GM18508 (cell line): ENCODE data around the gene PNPLA1.

ENCODE experiments used
- ATAC-seq: cut with Tn5 transposase; IDR thresholded peaks from one replicate; pipeline ENCODE4 v1.9.1; 2021; ENCODE audit warnings: moderate number of reproducible peaks; ENCODE audit not compliant: insufficient read depth, unreplicated experiment

Gene PNPLA1

DNA sequence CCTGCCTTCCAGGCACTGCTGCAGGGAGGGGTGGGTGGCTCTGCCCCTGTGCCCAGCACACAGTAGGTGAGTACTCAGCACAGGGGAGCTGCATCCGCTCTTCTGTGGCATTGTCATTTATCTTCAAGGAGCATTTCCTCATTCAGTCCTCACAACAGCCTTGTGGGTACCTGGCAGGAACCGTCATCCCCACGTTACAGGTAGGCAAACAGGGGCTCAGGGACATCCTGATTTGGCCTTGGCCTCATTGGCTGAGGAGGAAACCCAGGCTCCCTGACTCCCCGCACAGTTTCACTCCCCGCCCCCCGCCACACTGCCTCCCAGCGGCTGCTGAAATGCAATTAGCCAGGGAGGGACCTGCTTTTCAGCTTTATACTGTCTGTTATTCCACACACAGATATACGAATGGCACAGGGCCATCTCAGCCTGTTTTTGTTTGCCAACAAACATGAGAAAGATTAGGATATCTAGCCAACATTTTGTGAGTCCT is 24.2 kb upstream of the PNPLA1 start:
- no peak for ATAC-seq

- ATAC-seq = no peak
Observed at GRCh38 chr6:36246506-36247268, 23.2 kb upstream of the PNPLA1 start.

DNA sequence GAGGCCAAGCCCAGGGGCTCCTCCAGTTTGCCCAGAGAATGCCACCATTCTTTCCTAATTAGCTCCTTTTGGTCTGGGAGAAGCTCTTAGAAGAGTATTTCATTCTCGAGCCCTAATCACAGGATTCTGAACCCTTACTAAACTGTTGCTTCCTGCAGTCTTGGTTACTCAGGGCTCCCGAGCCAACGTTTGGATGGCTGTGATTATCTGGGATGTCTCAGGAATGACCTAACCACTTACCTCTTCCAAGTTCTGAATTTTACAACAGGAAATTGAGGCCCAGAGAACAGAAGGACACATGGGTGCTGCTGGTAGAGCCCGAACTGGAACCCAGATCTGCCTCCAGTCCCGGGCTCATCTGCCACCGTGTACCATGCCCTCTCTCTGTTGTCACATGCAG is 22.2 kb upstream of the PNPLA1 start:
- ATAC-seq = no peak

DNA sequence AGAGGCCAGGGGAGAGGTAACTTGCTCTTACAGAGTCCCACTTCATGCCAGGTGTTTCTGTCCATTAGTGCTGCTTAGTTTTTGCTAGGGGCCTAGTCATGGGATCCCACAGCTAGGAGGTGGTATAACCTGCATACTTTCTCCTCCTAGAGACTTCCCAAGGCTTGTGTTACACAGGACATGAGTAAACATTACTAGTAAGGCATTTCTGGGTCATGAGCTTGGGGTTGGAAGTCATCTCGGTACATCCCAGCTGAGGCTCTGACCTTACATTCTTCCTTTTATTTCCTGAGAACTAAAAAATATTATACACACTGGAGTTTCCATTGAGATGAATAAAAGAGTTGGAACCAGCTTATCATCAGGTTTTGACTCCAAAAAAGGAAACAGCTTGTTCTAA is 20.9 kb upstream of the PNPLA1 start:
- ATAC-seq = no peak

- ATAC-seq = no peak
Observed at GRCh38 chr6:36249536-36249935, 20.3 kb upstream of the PNPLA1 start.

DNA sequence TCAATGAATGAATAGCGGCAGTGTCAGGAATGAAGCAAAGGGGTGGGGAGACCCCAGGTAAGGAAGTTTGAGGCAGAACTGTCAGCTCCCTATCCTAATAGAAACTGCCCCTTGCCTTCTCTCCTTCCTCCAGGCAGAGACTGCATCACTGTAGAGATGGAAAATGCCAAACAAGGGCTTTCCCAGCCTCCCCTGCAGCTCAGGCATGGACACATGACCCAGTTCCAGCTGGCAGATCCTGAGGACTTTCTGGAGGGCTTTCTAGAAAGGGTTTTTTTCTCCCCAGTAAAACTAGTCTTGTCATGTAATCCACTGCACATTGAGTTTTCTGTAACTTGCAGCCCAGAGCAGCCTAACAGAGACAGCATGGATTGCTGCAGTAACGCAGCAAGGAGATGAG is 17.9 kb upstream of the PNPLA1 start:
- no peak for ATAC-seq

DNA sequence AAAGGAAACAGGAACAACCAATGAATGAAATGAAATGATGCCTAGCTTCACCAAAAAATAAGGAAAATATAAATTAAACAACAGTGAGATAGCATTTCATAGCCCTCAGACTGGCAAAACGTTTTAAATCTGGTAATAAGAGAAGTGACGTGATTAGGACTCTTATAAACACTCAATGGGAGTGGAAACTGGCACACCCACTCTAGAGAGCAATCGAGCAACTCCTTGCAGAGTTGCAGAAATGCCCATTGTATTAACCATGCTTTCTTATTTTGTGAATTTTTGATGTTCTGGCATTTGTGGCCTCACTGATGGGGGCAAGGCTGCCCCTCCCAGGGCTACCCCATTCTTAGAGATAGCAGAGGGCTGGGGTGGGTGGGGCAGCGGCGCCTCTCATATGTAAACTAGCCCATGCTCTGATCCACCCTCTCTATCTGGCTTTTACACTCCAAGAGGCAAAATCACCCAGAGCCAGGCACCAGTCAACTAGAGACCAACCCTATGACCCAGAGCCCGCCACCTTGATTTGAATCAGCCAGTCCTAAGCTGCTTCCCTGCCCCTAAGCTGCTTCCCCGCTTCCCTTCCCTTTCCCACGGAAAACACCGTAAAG is 6.4 kb upstream of the PNPLA1 start:
- ATAC-seq = no peak

- ATAC-seq = no peak
Observed at GRCh38 chr6:36265744-36266143, 4.1 kb upstream of the PNPLA1 start.

DNA sequence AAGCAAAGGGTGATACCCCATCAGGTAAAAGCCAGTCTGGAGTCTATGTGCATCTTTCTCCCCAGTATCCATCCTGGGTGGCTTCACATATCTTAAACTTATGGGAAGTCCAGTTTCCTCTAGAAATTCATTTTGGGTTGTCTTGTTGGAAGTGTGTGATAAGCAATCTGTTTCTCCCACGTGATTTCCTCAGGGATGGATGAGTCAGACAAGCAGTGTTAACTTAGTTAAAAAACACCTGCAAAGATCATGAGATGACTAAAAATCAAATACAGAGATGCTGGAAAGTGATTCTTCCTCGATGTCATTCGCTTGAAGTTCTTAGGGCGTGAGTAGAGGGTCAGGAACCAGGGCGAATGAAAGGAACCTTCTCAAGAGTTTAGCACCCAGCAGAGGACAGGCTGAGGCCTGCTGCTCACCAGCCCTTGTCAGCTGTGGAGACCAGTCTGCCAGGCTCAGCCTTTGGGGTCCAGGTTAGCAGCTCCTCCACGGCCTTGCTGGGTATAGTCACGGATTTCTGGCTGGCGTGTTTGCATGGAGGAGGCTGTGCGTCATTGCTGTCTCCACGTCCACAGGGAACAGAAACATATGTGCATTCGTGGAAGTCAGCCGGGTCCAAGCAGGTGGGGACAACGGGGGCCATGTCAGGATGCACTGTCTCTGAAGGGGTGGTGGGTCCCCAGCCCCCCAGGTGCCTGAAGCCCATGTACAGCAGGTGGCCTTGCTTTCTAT is 2.8 kb upstream of the PNPLA1 start:
- ATAC-seq = no peak

DNA sequence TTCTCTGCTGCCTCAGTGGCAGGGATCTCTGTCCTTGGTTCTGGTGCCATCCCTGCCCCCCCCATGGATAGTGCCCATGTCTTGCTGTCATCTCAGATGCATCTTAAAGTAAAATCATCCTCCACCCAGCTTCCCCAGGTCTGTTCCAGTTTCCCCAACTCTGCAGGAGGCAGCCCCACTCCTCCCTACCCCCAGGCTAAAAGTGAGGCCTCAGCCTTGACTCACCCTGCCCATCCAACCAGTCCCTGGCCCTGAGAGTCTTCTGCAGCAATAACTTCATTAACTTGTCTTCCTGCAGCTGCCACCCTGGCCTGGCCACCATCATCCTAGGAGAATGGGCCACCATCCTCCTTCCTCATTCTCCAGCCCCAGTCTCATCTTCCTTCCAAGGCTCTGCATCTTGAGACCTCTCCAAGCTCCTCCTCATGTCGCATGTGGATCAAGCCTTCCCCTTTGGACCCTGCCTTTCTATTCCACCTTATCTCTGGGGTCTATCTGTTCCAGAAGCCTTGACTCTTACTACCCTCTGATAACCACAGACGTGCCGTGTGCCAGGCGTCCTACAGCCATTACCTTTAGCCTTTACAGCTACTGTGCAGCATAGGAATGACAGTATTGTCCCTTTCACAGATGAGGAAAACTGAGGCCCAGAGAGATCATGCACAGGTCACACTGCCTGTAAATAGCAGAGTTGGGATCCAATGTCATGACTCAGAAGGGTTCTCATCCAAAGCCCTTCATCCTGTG is 2.0 kb upstream of the PNPLA1 start:
- ATAC-seq = no peak

DNA sequence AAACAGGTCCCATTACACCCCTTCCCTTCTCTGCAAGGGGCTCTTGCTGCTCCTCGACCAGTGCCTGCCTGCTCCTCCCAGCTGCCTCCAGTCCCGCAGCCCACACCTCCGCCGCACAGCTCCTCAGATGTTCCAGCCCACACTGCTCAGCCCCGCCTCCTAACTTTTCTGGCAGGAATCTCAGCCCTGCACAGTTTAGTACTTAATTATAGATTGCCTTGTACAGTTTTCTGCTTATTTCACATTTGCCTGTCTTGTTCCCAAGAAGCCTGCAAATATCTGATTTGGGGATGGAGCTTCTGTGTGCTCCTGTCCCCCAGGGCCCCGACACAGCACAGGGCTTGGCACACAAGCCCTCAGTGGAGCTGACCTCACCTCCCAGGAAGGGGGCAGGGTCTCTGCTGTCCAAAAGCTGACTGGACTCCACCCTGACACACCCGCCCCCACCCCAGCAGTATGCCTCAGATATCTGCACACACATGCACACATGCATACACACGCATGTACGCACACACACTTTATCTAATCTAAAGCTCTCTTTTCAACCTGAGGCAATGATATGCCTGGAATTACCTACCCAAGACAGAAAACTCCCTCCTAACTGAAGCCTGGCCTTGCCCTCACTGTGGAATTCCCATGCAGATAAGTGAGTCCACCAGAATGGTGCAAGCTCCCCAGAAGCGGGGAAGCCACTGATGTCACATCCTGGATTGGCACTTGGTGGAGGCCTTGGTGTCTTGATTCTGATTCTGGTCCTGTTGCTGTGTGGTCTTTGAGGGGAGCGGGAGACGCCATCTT is 1.2 kb upstream of the PNPLA1 start:
- ATAC-seq = no peak

- ATAC-seq = no peak
Observed at GRCh38 chr6:36272234-36272633, 2.4 kb downstream of the PNPLA1 start.

- ATAC-seq = no peak
Observed at GRCh38 chr6:36273067-36273466, 3.2 kb downstream of the PNPLA1 start.

GRCh38 chr6:36273802-36274514 is 4.1 kb downstream of the PNPLA1 start:
- ATAC-seq = no peak

GRCh38 chr6:36276581-36277536 is 7.0 kb downstream of the PNPLA1 start:
- no peak for ATAC-seq

GRCh38 chr6:36277946-36278470 is 8.1 kb downstream of the PNPLA1 start:
- ATAC-seq = no peak

GRCh38 chr6:36280467-36280866 is 10.6 kb downstream of the PNPLA1 start:
- no peak for ATAC-seq

- ATAC-seq = no peak
Observed at GRCh38 chr6:36280983-36281382, 11.1 kb downstream of the PNPLA1 start.
